ENCODE data around the gene CRABP2. TPM values are rescaled to one million over a fixed set of nuclear protein-coding genes. Genes with fewer than 3 reads are reported as not detected.

The CRABP2 gene
- total RNA-seq, 3 donors from 2014 or later = 4.2 to 61.6 (median 28.2) TPM

- no peaks in the 10 kb centered on the region for H3K9me3 ChIP-seq
- peaks cover 6% of the 10 kb centered on the region for H3K36me3 ChIP-seq
- H3K27ac ChIP-seq = peak within 1 kb of the TSS; percentile 91 to 97
- H3K4me3 ChIP-seq = peak within 1 kb of the TSS; percentile 70 to 78 (median 75)
- intact Hi-C loops (cut with DNase I; ENCODE audit: low total_unique reads) = no loop called here
- peaks cover 0 to 9% of the 10 kb centered on the region in 2 donors for H3K4me1 ChIP-seq
- H3K27me3 ChIP-seq = no peaks in the 10 kb centered on the region
- TF ChIP-seq POLR2AphosphoS5 (IDR thresholded peaks at IDR 0.05) (peak; percentile 90 to 91 (median 91)), CTCF (IDR thresholded peaks at IDR 0.05) (no peak)
- peak; percentile 97 to 99 for DNase-seq (ENCODE audit: low spot score in 2 of 2)
Observed at GRCh38 chr1:156740741-156741480, 35.5 kb upstream of the CRABP2 start, which contains the start of gene MRPL24. Gene MRPL24 (minus strand): TSS chr1:156741088. CDS start chr1:156738704, 2,384 bp downstream.

GRCh38 chr1:156740237-156740740, 34.9 kb upstream of the CRABP2 start:
- Histone ChIP-seq H3K4me1 (peaks cover 0 to 5% of the 10 kb centered on the region in 2 donors), H3K4me3 (peak overlapping the region; percentile 70 to 78 (median 75)), H3K27me3 (no peaks in the 10 kb centered on the region), H3K27ac (peak overlapping the region; percentile 79 to 91), H3K36me3 (peaks cover 6% of the 10 kb centered on the region), H3K9me3 (no peaks in the 10 kb centered on the region)
- no peak for DNase-seq (ENCODE audit: low spot score in 2 of 2)
- no peak for TF ChIP-seq POLR2AphosphoS5 (IDR thresholded peaks at IDR 0.05)
- no peak for TF ChIP-seq POLR2A (IDR thresholded peaks at IDR 0.05)
- no peak for TF ChIP-seq CTCF (IDR thresholded peaks at IDR 0.05)
- intact Hi-C loops (cut with DNase I; ENCODE audit: low total_unique reads) = no loop called here

- Histone ChIP-seq H3K9me3 (no peaks in the 10 kb centered on the region), H3K36me3 (peaks cover 6% of the 10 kb centered on the region), H3K4me1 (peaks cover 0 to 5% of the 10 kb centered on the region in 2 donors), H3K27me3 (no peaks in the 10 kb centered on the region), H3K27ac (no peak overlapping the region), H3K4me3 (no peak overlapping the region)
- intact Hi-C loops (cut with DNase I; ENCODE audit: low total_unique reads) = no loop called here
- no peak for DNase-seq (ENCODE audit: low spot score in 2 of 2)
- TF ChIP-seq POLR2A (IDR thresholded peaks at IDR 0.05) = no peak
- TF ChIP-seq CTCF (IDR thresholded peaks at IDR 0.05) = no peak
- TF ChIP-seq POLR2AphosphoS5 (IDR thresholded peaks at IDR 0.05) = no peak
Observed at GRCh38 chr1:156738916-156739315, 33.5 kb upstream of the CRABP2 start.

- H3K36me3 ChIP-seq = peaks cover 6% of the 10 kb centered on the region
- DNase-seq (ENCODE audit: low spot score in 2 of 2) = no peak
- H3K4me1 ChIP-seq = peaks cover 0 to 5% of the 10 kb centered on the region in 2 donors
- H3K27me3 ChIP-seq = no peaks in the 10 kb centered on the region
- TF ChIP-seq POLR2AphosphoS5 (IDR thresholded peaks at IDR 0.05) (no peak), CTCF (IDR thresholded peaks at IDR 0.05) (no peak), POLR2A (IDR thresholded peaks at IDR 0.05) (no peak)
- H3K27ac ChIP-seq = no peak overlapping the region
- intact Hi-C loops (cut with DNase I; ENCODE audit: low total_unique reads) = no loop called here
- no peaks in the 10 kb centered on the region for H3K9me3 ChIP-seq
- no peak overlapping the region for H3K4me3 ChIP-seq
Observed at GRCh38 chr1:156738407-156738806, 33.0 kb upstream of the CRABP2 start.

- intact Hi-C loops (cut with DNase I; ENCODE audit: low total_unique reads) = no loop called here
- Histone ChIP-seq H3K9me3 (no peaks in the 10 kb centered on the region), H3K4me1 (no peaks in the 10 kb centered on the region), H3K27ac (no peak overlapping the region), H3K36me3 (peaks cover 6% of the 10 kb centered on the region), H3K4me3 (no peak overlapping the region), H3K27me3 (no peaks in the 10 kb centered on the region)
- no peak for TF ChIP-seq POLR2AphosphoS5 (IDR thresholded peaks at IDR 0.05)
- TF ChIP-seq POLR2A (IDR thresholded peaks at IDR 0.05) = no peak
- no peak for TF ChIP-seq CTCF (IDR thresholded peaks at IDR 0.05)
- no peak for DNase-seq (ENCODE audit: low spot score in 2 of 2)
Observed at GRCh38 chr1:156733989-156734584, 28.7 kb upstream of the CRABP2 start.
